Thoracic aorta (tissue), 2 donors: Measurements from ENCODE around the gene HOXC10. TPM values are rescaled to one million over a fixed set of nuclear protein-coding genes. Genes with fewer than 3 reads are reported as not detected.

Experiments used
- ATAC-seq: fragments of 150-250 bp; one replicate; pipeline ENCODE4 v1.8.0; 2017; ENCODE audit warnings: low read depth; ENCODE audit not compliant: insufficient number of reproducible peaks, low FRiP score
- DNase-seq: peaks from one replicate; pipeline ENCODE4 v3.0.0-alpha.2; 2020; ENCODE audit warnings: low spot score
- H3K27ac ChIP-seq, 2 donors: fragments of 200-600 bp; sonication (generic); 1 replicate in 1 of 2; 2 replicates in 1 of 2; pipeline ENCODE4 v1.5.1; 2016; ENCODE audit warnings: mild to moderate bottlenecking in 2 of 2, moderate library complexity in 2 of 2
- H3K27me3 ChIP-seq: fragments of 200-600 bp; sonication (generic); replicated peaks from 2 replicates; pipeline ENCODE4 v1.6.0; 2016; ENCODE audit warnings: mild to moderate bottlenecking; ENCODE audit not compliant: insufficient read depth
- H3K36me3 ChIP-seq: fragments of 200-600 bp; sonication (generic); one replicate; pipeline ENCODE4 v1.5.1; 2016
- H3K4me1 ChIP-seq, 2 donors: fragments of 200-600 bp; sonication (generic); 1 replicate in 1 of 2; 2 replicates in 1 of 2; pipeline versions ENCODE4 v1.5.1 to v1.6.0; 2016; ENCODE audit warnings: low read depth in 2 of 2, mild to moderate bottlenecking in 1 of 2; ENCODE audit not compliant: control insufficient read depth in 1 of 2
- H3K4me3 ChIP-seq: fragments of 200-600 bp; sonication (generic); 2 replicates; pipeline ENCODE4 v1.5.1; 2016; ENCODE audit warnings: mild to moderate bottlenecking
- H3K9me3 ChIP-seq: fragments of 200-600 bp; sonication (generic); 2 replicates; pipeline ENCODE4 v1.5.1; 2016
- CTCF ChIP-seq: fragments of 200-600 bp; sonication (generic); IDR thresholded peaks from one replicate; pipeline ENCODE4 v1.5.1; 2019; ENCODE audit warnings: antibody characterized with exemption
- total RNA-seq, 2 donors: library from RNA; depleted of rRNA; stranded (reverse); fragments of >200 nt; gene quantifications; one replicate each; pipeline versions ENCODE4 v1.1.0 to v1.2.3, GENCODE V29; 2016

The HOXC10 gene
- total RNA-seq, 2 donors from 2014 or later = not detected

- peaks cover 15 to 33% of the 10 kb centered on the region in 2 donors for H3K4me1 ChIP-seq
- H3K27me3 ChIP-seq = peaks cover 70% of the 10 kb centered on the region
Observed at GRCh38 chr12:53992377-53992889, 7.5 kb downstream of the HOXC10 start.

DNA sequence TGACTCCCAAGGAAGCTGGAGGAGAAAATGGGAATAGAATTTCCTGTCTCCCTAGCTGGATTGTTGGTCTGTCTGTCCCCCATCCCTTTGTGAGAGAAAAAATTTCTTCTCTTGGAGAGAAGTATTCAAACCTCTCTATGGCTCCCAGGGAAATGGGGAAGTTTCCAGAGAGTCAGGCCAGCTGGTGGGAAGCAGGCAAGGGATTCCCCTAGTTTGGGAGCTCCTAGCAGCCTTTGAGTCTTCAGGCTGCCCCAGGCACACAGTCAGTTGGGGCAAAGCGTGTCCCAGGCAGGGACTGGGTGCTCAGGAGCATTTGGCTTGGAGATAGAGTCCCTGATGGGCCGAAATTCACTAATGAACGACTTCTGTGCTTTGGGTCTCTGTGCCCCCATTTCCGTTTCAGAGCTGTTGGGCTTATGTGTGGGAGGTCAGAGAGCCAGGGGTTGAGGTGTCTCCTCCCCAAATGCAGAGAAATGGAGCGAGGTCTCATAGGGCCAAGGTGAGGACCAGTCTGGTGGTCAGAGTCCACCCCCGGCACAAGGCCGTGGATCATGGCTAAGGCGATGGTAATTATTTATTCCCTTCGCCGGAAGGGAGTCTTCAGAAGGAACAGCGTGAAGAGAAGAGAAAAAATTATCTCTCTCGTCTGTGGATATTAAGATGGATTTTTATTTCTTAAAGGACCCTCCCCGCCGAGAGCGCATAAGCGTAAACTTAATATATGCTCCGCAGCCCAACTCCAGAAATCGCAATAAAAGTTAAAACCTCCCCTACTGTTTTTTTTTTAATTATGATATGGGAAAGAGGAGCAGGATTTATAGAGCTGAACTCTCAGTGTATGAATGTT is 8.4 kb downstream of the HOXC10 start:
- no peak for DNase-seq
- no peak for ATAC-seq
- Histone ChIP-seq H3K9me3 (no peaks in the 10 kb centered on the region), H3K36me3 (no peaks in the 10 kb centered on the region), H3K4me3 (no peak overlapping the region), H3K27me3 (peaks cover 60% of the 10 kb centered on the region), H3K27ac (no peak overlapping the region), H3K4me1 (peaks cover 15 to 33% of the 10 kb centered on the region in 2 donors)
- no peak for TF ChIP-seq CTCF

More at GRCh38 chr12:53992377-53992889, 7.5 kb downstream of the HOXC10 start:
- no peak for ATAC-seq
- DNase-seq = no peak
- Histone ChIP-seq H3K4me3 (no peak overlapping the region), H3K9me3 (no peaks in the 10 kb centered on the region), H3K36me3 (no peaks in the 10 kb centered on the region), H3K27ac (no peak overlapping the region)
- no peak for TF ChIP-seq CTCF

- no peak for DNase-seq
- no peak overlapping the region for H3K4me3 ChIP-seq
- H3K9me3 ChIP-seq = no peaks in the 10 kb centered on the region
- no peak for ATAC-seq
- peaks cover 55% of the 10 kb centered on the region for H3K27me3 ChIP-seq
- no peak overlapping the region for H3K27ac ChIP-seq
- peaks cover 15 to 33% of the 10 kb centered on the region in 2 donors for H3K4me1 ChIP-seq
- H3K36me3 ChIP-seq = no peaks in the 10 kb centered on the region
- TF ChIP-seq CTCF = no peak
Observed at GRCh38 chr12:53994009-53994263, 9.0 kb downstream of the HOXC10 start.

GRCh38 chr12:53994264-53995001 is 9.5 kb downstream of the HOXC10 start:
- no peak for ATAC-seq
- no peak for DNase-seq
- H3K4me1 ChIP-seq = peaks cover 15 to 28% of the 10 kb centered on the region in 2 donors
- H3K27me3 ChIP-seq = peaks cover 50% of the 10 kb centered on the region
- no peaks in the 10 kb centered on the region for H3K9me3 ChIP-seq
- H3K27ac ChIP-seq = no peak overlapping the region
- TF ChIP-seq CTCF = no peak
- no peaks in the 10 kb centered on the region for H3K36me3 ChIP-seq
- peak overlapping the region; percentile 66 for H3K4me3 ChIP-seq

DNA sequence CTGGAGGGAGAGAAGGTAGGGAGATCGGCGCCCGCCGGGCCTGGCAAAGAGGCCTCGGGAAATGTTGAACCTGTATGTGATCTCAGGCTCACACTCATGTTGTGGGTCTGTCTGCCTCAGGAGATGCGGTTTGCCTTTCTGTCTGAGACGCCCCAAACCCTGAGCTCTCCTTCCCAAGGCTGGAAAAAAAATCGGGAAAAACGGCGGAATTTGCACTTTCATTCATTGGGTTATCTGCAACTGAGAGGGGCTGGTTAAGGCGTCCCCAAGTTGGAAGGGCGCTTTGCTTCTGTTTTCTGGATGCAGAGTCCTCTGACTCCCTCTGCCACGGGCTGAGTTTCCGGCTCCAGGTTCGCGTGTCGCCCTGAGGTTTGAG is 10.0 kb downstream of the HOXC10 start:
- H3K36me3 ChIP-seq = no peaks in the 10 kb centered on the region
- H3K27me3 ChIP-seq = peaks cover 50% of the 10 kb centered on the region
- H3K4me1 ChIP-seq = peaks cover 20 to 32% of the 10 kb centered on the region in 2 donors
- ATAC-seq (no peak), DNase-seq (no peak)
- H3K9me3 ChIP-seq = no peaks in the 10 kb centered on the region
- peak overlapping the region; percentile 66 for H3K4me3 ChIP-seq
- no peak overlapping the region for H3K27ac ChIP-seq
- no peak for TF ChIP-seq CTCF
